ENCODE data around the gene BAIAP2L1.

- TF ChIP-seq, protein P1, sequence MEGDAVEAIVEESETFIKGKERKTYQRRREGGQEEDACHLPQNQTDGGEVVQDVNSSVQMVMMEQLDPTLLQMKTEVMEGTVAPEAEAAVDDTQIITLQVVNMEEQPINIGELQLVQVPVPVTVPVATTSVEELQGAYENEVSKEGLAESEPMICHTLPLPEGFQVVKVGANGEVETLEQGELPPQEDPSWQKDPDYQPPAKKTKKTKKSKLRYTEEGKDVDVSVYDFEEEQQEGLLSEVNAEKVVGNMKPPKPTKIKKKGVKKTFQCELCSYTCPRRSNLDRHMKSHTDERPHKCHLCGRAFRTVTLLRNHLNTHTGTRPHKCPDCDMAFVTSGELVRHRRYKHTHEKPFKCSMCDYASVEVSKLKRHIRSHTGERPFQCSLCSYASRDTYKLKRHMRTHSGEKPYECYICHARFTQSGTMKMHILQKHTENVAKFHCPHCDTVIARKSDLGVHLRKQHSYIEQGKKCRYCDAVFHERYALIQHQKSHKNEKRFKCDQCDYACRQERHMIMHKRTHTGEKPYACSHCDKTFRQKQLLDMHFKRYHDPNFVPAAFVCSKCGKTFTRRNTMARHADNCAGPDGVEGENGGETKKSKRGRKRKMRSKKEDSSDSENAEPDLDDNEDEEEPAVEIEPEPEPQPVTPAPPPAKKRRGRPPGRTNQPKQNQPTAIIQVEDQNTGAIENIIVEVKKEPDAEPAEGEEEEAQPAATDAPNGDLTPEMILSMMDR (IDR thresholded peaks at IDR 0.05), result no peak
- TF ChIP-seq TCF7L2 (IDR thresholded peaks at IDR 0.05; ENCODE audit: low read depth, low read length), result no peak
Observed at GRCh38 chr7:98338441-98338840, 62.4 kb downstream of the BAIAP2L1 start.

Measured in Panc1 (cell line).